HepG2 (cell line): ENCODE results near the gene TPD52L2. TPM values are rescaled to one million over a fixed set of nuclear protein-coding genes. Genes with fewer than 3 reads are reported as not detected.
A peak's percentile ranks its signal among the peaks of the same experiment; 100 is the strongest.

Experiments used
- ATAC-seq: fragments of 200-7000 bp; cut with Tn5 transposase; 3 replicates; pipeline ENCODE4 v1.9.1; 2020; ENCODE audit warnings: mild to moderate bottlenecking, moderate library complexity
- BruUV-seq: library from RNA; stranded (reverse); fragments of 400-500 nt; replicated peaks from 2 replicates; lab custom pipeline; 2021; lab: Mats Ljungman, UMichigan
- CTCF ChIA-PET: fragments of 300-600 bp; formaldehyde crosslinking; extraction: SDS; loops from one replicate; lab custom pipeline; 2021; ENCODE audit warnings: low total read pairs, inconsistent platforms, low intra/inter-chr PET ratio; lab: Yijun Ruan, JAX
- POLR2A ChIA-PET: fragments of 350-600 bp; sonication (Branson Sonifier 250); formaldehyde crosslinking; loops from one replicate; lab custom pipeline; 2020; ENCODE audit warnings: antibody characterized with exemption, inconsistent platforms; lab: Yijun Ruan, JAX
- DNase-seq: peaks from one replicate; pipeline ENCODE4 v3.0.0-alpha.2; 2015; ENCODE audit warnings: low spot score
- FAIRE-seq: peaks from 3 replicates; lab custom pipeline; 2011; peaks lifted over from hg19 to GRCh38; lab: Jason Lieb, UNC
- H2AFZ ChIP-seq: one replicate; pipeline ENCODE4 v1.6.1; 2011; ENCODE audit warnings: low read length, inconsistent platforms
- H3K27ac ChIP-seq: fragments of 300-600 bp; 3 replicates; pipeline ENCODE4 v1.8.0; 2011; ENCODE audit warnings: mixed run types, mild to moderate bottlenecking, mixed read lengths, low read length, inconsistent platforms; ENCODE audit not compliant: insufficient read depth; ENCODE audit errors: extremely low read length
- H3K27me3 ChIP-seq, 2 experiments: fragments of 200-600 bp in 1 of 2; 2 replicates in 1 of 2; 3 replicates in 1 of 2; pipeline versions ENCODE4 v1.6.0 to v1.8.0; 2011; ENCODE audit warnings: low read length in 2 of 2, mild to moderate bottlenecking in 2 of 2, moderate library complexity in 2 of 2, inconsistent platforms in 1 of 2; ENCODE audit not compliant: insufficient read depth in 2 of 2, control insufficient read depth in 1 of 2
- H3K36me3 ChIP-seq, 2 experiments: fragments of 200-600 bp in 1 of 2; replicated peaks in 1 of 2; 2 replicates in 1 of 2; 3 replicates in 1 of 2; pipeline versions ENCODE4 v1.5.1 to v1.8.0; 2011; ENCODE audit warnings: low read length in 2 of 2, inconsistent platforms in 1 of 2; ENCODE audit not compliant: insufficient read depth in 2 of 2, control insufficient read depth in 1 of 2
- H3K4me1 ChIP-seq: 2 replicates; pipeline ENCODE4 v1.5.1; 2012; ENCODE audit warnings: low read length, inconsistent platforms; ENCODE audit not compliant: insufficient read depth
- H3K4me2 ChIP-seq: 2 replicates; pipeline ENCODE4 v1.6.0; 2011; ENCODE audit warnings: low read depth, low read length, inconsistent platforms
- H3K4me3 ChIP-seq, 3 experiments: fragments of 200-600 bp in 1 of 3; sonication (generic), shearing (Covaris generic) in 1 of 3; replicated peaks in 1 of 3; 2 replicates each; pipeline ENCODE4 v1.5.1; 2011 to 2016; ENCODE audit warnings: low read length in 3 of 3, inconsistent platforms in 2 of 3, low read depth in 2 of 3, mild to moderate bottlenecking in 2 of 3, control low read depth in 1 of 3, mixed read lengths in 1 of 3; ENCODE audit not compliant: insufficient read depth in 1 of 3
- H3K79me2 ChIP-seq: one replicate; pipeline ENCODE4 v1.6.1; 2011; ENCODE audit warnings: low read length, inconsistent platforms; ENCODE audit not compliant: insufficient read depth
- H3K9ac ChIP-seq: 2 replicates; pipeline ENCODE4 v1.6.0; 2011; ENCODE audit warnings: mild to moderate bottlenecking, low read depth, low read length, inconsistent platforms; ENCODE audit not compliant: insufficient read depth
- H3K9me3 ChIP-seq: 2 replicates; pipeline ENCODE4 v1.5.1; 2012; ENCODE audit warnings: mild to moderate bottlenecking, low read length
- H4K20me1 ChIP-seq: 2 replicates; pipeline ENCODE4 v1.6.0; 2011; ENCODE audit warnings: inconsistent platforms, mild to moderate bottlenecking, low read length, moderate library complexity; ENCODE audit not compliant: insufficient read depth
- SMAD1 ChIP-seq: sonication (generic); formaldehyde crosslinking; IDR thresholded peaks from 2 replicates; pipeline ENCODE4 v1.4.0; 2020; ENCODE audit warnings: missing genetic modification reagents, low read depth, mild to moderate bottlenecking, borderline replicate concordance
- ZNF407 ChIP-seq: sonication (generic); formaldehyde crosslinking; IDR thresholded peaks from one replicate; pipeline ENCODE4 v1.5.1; 2020; ENCODE audit warnings: mild to moderate bottlenecking, missing genetic modification reagents; ENCODE audit errors: not compliant biosample characterization
- ZNF687 ChIP-seq: sonication (generic); formaldehyde crosslinking; IDR thresholded peaks from 2 replicates; pipeline ENCODE4 v1.5.1; 2020; ENCODE audit warnings: mild to moderate bottlenecking, missing genetic modification reagents, moderate library complexity
- WGBS: methylation state at CpG from one replicate; pipeline ENCODE4 v1.1.6; 2017; ENCODE audit warnings: low lambda C conversion rate; 5-methylcytosine and 5-hydroxymethylcytosine counted together
- in situ Hi-C: cut with HindIII; loops from 2 replicates; pipeline ENCODE4 v1.10.0; 2017; ENCODE audit warnings: low pct_unique_long_range_greater_than_20kb; ENCODE audit not compliant: extremely low pct_ligation_motif_present
- intact Hi-C: fragments of 100-400 bp; cut with micrococcal nuclease; formaldehyde crosslinking; loops from one replicate; pipeline ENCODE4 v1.10.0; 2022; ENCODE audit not compliant: unreplicated experiment
- polyA plus RNA-seq, 8 experiments: library from polyadenylated mRNA; depleted of rRNA in 3 of 8; stranded (reverse) in 7 of 8; unstranded in 1 of 8; fragments of >200 nt; fragmentation: Illumina TruSeq in 4 of 8; extraction: Trizol in 4 of 8; gene quantifications; 2 replicates each; pipeline versions ENCODE4 v1.2.1 to v1.2.3, GENCODE V29; 2011 to 2016; ENCODE audit warnings: low read depth in 4 of 8, missing spikeins in 1 of 8, mixed read lengths in 1 of 8; ENCODE audit not compliant: insufficient read depth in 1 of 8
- total RNA-seq, 5 experiments: library from RNA; depleted of rRNA; stranded (reverse); fragments of >200 nt; fragmentation: Illumina TruSeq; extraction: Trizol; gene quantifications; 2 replicates each; pipeline ENCODE4 v1.2.3, GENCODE V29; 2016; ENCODE audit warnings: low read depth in 1 of 5

Gene TPD52L2
- total and polyA plus RNA-seq, 2 of the 13 experiments (the other 11 are each of a cell fraction or from before 2014, with no cell fraction given), result 156 to 184 TPM

DNA sequence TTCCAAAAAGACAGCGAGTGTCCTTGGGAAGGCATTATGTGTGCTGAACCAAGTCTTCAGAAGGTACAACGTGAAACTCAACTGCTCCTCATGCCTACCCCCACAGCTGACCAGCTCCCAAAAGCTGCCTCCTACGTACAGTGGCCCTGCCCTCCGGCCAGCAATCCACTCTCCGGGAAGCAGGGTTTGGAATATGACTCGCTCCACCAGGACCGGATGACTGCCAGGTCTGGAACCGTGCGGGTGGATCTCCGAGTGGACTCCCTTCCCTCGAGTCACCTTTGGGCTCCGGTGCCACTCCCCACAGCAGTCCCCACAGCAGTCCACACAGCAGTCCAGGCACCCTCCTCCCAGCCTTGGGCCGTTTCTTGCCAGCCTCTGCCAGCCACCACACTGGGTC, 38.3 kb upstream of the TPD52L2 start:
- no peaks in the 10 kb centered on the region for H3K79me2 ChIP-seq
- intact Hi-C loops, result no loop called here
- in situ Hi-C loops, result no loop called here
- no peaks in the 10 kb centered on the region for H3K9me3 ChIP-seq
- TF ChIP-seq ZNF687 (peak; percentile 13; the same call in 1 of the 2 replicates), ZNF407 (no peak), SMAD1 (CRISPR knock-in tag) (no peak)
- TF ChIP-seq, all 625 proteins: peak for 1
- no peak overlapping the region for H3K4me3 ChIP-seq
- no peak overlapping the region for H3K9ac ChIP-seq
- no TSS peak for BruUV-seq
- no peak for FAIRE-seq
- H2AFZ ChIP-seq, result no peak overlapping the region
- ChIA-PET POLR2A (no interaction called here), CTCF (no interaction called here)
- H3K27ac ChIP-seq, result no peak overlapping the region
- peaks cover 7% of the 10 kb centered on the region; the same call in 1 of the 2 replicates for H4K20me1 ChIP-seq
- no peaks in the 10 kb centered on the region for H3K36me3 ChIP-seq
- WGBS, result 73% methylated on average over 13 of the region's 13 CpGs
- peaks cover 43% of the 10 kb centered on the region for H3K4me1 ChIP-seq
- no peak overlapping the region for H3K4me2 ChIP-seq
- peaks cover 2 to 18% of the 10 kb centered on the region in 2 experiments; a peak in 3 of 5 replicates for H3K27me3 ChIP-seq
- DNase-seq, result no peak
- no peak for ATAC-seq
